NCI-H82 treated with DMSO at 0.1 percent for 48 hours (cell line): ENCODE results near the gene UBE2D3.
"Not testable (repeated sequence)": the region's sequence is repeated elsewhere in the genome, so short reads cannot be mapped to it uniquely, and the experiment has no call there.

Source experiments
- DNase-seq: peaks from one replicate; lab custom pipeline; 2025; ENCODE audit not compliant: unreplicated experiment; lab: John Stamatoyannopoulos, UW

The UBE2D3 gene

GRCh38 chr4:102832105-102832504 lies 4.8 kb upstream of the UBE2D3 start:
- DNase-seq = no peak

GRCh38 chr4:102829803-102830202 lies 2.5 kb upstream of the UBE2D3 start:
- no peak for DNase-seq

GRCh38 chr4:102828497-102828808 lies 1.1 kb upstream of the UBE2D3 start:
- DNase-seq = no peak

DNA sequence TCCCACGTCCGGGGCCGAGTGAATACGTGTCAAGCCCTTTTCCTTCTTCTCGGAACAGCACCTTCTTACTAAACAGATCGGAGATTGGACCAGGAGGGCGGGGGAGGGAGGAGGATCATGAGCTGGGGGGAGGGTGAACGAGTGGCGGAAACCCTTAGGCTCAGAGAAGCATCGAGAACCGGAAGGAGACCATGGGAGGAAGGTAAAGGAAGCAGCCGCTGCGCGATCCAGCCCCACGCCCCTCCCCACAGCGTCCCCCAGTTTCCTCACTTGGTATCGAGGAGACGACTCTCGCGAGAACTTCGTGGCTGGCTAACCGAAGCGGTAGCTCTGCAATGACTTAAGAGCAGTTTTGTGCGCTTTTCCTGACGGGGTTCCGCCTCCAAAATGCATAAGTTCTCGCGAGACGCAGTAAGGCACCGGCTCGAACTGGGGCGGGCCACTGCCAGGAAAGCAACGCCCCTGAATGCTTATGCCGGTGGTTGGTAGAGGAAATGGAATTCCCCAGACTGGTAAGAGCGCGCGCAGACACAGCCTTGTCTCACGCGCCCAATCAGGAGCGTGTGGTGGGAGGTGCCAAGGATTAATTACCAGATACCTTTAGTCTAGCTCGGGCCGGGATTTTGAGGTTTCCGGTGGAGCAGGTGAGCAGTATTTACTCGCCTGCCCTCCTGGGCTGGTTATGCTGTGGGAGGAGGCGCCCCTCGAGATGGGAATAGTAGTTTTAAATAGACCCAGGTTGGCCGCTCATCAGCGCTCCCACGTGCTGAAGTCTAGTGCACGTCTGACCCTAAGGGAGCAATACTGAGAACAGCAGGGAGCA lies 534 bp upstream of the UBE2D3 start:
- DNase-seq = peak; percentile 95

DNA sequence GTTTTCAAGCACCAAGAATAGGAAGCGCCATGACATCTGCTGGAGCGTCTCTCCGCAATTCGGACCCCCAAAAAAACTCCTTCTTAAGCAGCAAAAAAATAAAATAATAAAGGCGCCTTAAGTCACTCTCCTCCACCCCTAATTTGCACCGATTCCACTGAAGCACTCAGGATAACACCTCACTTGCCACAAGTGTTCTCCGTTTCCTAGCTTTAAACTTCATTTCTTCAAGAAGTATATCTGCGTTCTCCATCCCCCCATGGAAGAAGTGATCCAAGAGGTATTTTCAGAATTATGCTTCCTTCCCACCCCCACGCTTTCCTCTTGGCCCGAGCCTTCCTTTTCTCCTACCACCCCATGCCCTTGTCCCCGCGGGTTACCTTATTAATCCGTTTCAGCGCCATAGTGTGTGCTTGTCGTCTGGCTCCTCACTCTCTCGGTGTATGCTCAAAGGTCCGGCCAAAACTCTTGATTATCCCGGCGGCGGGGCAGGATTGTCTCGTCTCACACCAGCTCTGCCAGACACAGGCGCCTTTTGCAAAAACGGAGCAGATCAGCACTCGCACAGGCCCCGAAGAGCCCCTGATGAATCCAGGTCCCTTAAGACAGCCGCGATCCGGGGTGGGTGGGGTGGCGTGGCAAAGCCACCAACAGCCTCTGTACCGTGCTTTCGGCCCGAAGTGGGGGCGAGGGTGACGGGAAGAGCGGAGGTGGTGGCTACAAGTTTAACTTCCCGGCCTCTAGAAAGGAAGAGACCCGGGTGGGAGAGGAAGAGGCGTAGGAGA lies 1.1 kb downstream of the UBE2D3 start:
- no peak for DNase-seq

- DNase-seq = no peak
These were observed 1.9 kb downstream of the UBE2D3 start for GRCh38 chr4:102825261-102826091.

DNA sequence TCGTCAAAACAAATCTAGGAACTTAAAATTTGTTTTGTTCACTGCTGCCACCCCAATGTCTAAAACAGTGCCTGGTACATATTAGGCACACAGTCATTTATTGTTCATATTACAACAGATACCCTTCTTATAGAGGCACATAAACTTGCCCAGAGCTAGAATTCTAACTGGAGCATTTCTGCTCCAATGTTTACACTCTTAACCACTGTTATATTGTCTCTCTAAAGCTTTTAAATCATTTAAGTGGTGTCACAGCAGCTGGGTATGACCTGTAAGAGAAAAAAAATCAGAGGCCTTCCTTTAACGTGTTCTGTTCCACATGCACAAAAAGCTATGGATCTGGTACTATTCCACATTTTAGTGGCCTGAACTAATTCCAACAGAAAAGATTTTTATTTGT lies 3.0 kb downstream of the UBE2D3 start:
- no peak for DNase-seq

- no peak for DNase-seq
These were observed 3.5 kb downstream of the UBE2D3 start for GRCh38 chr4:102823897-102824296.

DNA sequence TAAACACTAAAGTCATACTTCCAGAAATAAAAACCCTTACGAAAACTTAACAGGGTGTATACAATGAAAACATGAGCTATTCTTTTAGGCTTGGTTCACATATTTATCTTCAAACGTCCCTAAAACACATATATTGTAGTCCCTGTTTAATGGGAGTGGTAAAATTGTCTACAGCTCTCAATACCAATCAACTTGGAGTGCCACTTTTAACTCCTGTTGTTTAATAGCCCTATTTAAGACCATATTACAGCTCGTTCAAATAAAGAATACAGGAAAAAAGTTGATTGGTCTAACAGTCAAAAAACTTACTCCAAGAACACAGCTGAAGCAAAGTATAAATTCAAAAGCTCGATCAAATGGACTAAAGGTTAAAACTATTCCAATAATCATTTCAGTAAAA lies 3.9 kb downstream of the UBE2D3 start:
- no peak for DNase-seq

DNA sequence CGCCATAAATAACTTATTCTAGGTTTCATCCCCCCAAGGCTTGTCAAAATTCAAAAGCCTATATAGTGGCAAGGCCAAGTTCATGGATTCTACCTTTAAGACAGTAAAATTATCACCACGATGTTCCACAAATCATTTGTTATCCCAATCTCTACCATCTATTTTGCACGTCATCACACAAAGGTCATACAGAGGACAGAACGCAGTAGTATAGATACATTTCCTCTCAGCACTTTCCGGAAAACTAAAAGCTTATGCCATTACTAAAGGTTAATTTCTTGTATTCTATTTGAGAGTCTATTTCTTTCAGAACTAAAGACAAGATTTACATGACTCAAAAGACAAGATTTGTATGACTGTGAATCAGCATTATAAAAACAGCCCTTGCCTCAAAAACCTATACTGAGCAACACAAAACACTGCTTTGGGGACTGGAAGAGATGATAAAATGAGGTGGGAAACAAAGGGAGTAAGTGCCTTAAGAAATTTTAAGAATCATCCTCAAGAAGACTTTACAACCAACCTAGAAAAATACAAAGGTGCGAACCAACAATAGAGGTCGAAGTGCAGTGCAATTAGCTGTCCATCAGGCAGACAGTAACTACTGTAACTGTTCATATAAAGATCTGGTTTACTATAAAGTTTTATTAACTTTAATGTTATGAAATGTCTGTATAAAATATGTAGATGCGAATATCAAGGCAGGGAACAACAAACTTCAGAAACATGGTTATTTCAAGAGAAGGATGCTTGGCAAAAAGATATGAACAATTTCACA lies 7.6 kb downstream of the UBE2D3 start:
- no peak for DNase-seq

GRCh38 chr4:102819100-102819499 lies 8.3 kb downstream of the UBE2D3 start:
- not testable (repeated sequence) for DNase-seq

- no peak for DNase-seq
These were observed 9.6 kb downstream of the UBE2D3 start for GRCh38 chr4:102817613-102818268.

DNA sequence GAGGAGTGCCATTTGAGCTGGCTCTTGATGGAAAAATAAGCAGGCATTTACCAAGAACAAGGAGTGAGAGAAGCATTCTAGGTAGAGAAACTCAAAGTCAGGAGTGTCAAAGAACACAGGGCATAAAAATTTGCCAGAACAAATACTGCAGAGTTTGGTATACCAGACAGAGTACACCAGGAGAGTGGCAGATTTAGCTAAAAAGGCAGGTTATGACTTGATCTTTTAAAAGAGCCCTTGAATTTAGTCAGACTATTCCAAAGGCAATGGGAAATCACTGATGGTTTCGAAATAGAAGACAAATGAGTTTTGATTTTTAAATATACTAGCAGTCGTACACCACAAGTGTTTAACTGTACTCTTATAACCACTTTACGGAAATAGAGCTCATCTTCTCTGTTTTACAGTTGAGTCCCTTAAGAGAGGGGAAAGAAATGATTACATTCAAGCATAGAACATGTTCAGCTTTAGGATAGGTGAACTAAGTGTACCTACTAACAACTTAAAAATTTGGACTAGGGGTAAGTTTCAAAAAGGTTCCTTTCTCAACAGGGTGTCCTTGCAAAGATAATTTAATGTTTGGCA lies 10.2 kb downstream of the UBE2D3 start:
- no peak for DNase-seq

GRCh38 chr4:102815981-102816380 lies 11.4 kb downstream of the UBE2D3 start:
- DNase-seq = no peak

DNA sequence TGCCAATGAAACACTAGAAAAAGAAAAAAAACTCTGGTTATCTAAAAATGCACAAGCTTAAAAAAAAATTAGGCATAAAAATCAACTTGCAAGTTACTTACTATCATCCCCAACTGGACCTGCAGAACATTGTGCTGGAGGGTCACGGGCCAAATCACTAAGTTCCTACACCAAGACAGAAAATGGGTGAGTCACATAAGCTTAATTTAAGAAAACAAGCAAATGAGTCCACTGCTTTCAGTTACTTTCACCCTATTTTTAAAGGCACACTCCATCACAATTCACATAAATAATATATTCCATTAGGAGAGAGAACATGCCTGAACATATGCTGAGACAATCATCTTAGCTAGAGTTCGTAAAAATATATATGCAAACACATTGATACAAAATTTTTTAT lies 17.7 kb downstream of the UBE2D3 start:
- DNase-seq = no peak

- no peak for DNase-seq
These were observed 18.2 kb downstream of the UBE2D3 start for GRCh38 chr4:102809190-102809589.

- no peak for DNase-seq
These were observed 19.3 kb downstream of the UBE2D3 start for GRCh38 chr4:102808009-102808408.

DNA sequence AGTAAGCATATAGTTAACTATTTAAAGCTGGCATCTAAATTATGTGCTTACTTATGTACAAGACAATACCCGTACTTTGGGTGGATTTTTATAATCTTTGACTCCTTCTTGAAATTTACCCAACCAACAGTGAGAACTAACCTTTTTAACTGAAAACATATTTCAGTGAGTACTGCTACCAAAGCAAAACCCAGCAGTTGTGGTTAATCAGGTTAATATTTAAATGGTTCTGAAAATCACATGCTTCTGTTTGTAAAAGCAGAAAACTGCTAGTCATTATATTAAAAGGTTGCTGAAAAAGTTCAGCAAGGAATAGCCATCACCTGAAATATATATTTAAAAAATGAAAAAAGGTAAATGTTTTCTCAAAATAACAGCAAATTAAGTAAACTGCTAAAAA lies 20.0 kb downstream of the UBE2D3 start:
- no peak for DNase-seq

- DNase-seq = no peak
These were observed 27.5 kb downstream of the UBE2D3 start for GRCh38 chr4:102799816-102800215.

- no peak for DNase-seq
These were observed 32.4 kb downstream of the UBE2D3 start for GRCh38 chr4:102794999-102795398.
